ENCODE data around the gene NAALADL2.
A peak's percentile ranks its signal among the peaks of the same experiment; 100 is the strongest.

Gene NAALADL2

GRCh38 chr3:174958671-174959328, 99.7 kb downstream of the NAALADL2 start:
- H3K4me1 ChIP-seq: peaks cover 16% of the 10 kb centered on the region
- H3K9me3 ChIP-seq: no peaks in the 10 kb centered on the region
- no peaks in the 10 kb centered on the region for H3K27me3 ChIP-seq
- no peak overlapping the region for H3K4me3 ChIP-seq (ENCODE audit: low read depth, low read length)
- no peak for DNase-seq
- H3K36me3 ChIP-seq: no peaks in the 10 kb centered on the region
- no peak for TF ChIP-seq CTCF (IDR thresholded peaks at IDR 0.05; ENCODE audit: low read depth, low read length)

DNA sequence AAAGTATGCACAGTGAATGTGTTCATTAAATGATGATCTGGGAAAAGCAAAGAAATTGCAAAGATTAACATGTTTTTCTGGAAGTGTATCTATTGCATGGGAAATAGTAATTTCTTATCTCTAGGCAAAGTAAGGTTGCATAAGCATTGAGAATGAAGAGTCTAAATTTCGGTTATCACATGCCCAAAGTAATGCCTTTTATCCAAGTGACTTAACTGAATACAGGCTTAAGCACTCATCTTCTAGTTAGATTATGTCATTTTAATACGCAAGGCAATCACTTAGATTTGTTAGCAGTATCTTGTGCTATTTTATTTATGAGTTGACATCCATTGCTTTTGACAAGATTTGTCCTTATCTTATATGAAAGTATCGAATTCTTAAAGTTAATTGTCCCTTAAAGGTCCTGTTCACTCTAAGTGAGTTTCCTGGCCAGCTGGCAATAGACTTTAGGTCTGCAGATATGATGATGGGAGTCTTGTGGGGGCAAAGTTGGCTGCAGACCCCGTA, 100.5 kb downstream of the NAALADL2 start:
- no peaks in the 10 kb centered on the region for H3K36me3 ChIP-seq
- peaks cover 16% of the 10 kb centered on the region for H3K4me1 ChIP-seq
- H3K4me3 ChIP-seq (ENCODE audit: low read depth, low read length): no peak overlapping the region
- no peaks in the 10 kb centered on the region for H3K27me3 ChIP-seq
- peak; percentile 27 for DNase-seq
- no peak for TF ChIP-seq CTCF (IDR thresholded peaks at IDR 0.05; ENCODE audit: low read depth, low read length)
- H3K9me3 ChIP-seq: no peaks in the 10 kb centered on the region

- Histone ChIP-seq H3K9me3 (no peaks in the 10 kb centered on the region), H3K4me3 (ENCODE audit: low read depth, low read length) (no peak overlapping the region), H3K4me1 (peaks cover 10% of the 10 kb centered on the region), H3K36me3 (no peaks in the 10 kb centered on the region), H3K27me3 (no peaks in the 10 kb centered on the region)
- TF ChIP-seq CTCF (IDR thresholded peaks at IDR 0.05; ENCODE audit: low read depth, low read length): no peak
- no peak for DNase-seq
Measured at GRCh38 chr3:174960898-174961297, 101.8 kb downstream of the NAALADL2 start.

DNA sequence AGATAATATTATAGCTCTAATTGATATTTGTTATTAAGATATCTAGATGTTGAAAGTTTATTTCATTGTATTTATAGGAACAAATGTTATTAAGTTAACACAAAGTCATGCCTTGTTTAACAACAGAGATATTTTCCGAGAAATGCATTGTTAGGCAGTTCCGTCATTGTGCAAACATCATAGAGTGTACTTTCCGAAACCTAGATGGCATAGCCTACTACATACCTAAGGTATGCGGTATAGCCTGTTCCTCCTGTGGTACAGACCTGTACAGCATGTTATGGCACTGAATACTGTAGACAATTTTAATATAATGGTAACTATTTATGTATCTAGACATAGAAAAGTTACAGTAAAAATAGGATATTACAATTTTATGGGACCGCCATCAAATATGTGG, 114.3 kb downstream of the NAALADL2 start:
- no peaks in the 10 kb centered on the region for H3K4me1 ChIP-seq
- DNase-seq: no peak
- H3K4me3 ChIP-seq (ENCODE audit: low read depth, low read length): no peak overlapping the region
- no peak for TF ChIP-seq CTCF (IDR thresholded peaks at IDR 0.05; ENCODE audit: low read depth, low read length)
- no peaks in the 10 kb centered on the region for H3K36me3 ChIP-seq
- H3K9me3 ChIP-seq: no peaks in the 10 kb centered on the region
- no peaks in the 10 kb centered on the region for H3K27me3 ChIP-seq

GRCh38 chr3:174986685-174987084, 127.6 kb downstream of the NAALADL2 start:
- TF ChIP-seq CTCF (IDR thresholded peaks at IDR 0.05; ENCODE audit: low read depth, low read length): no peak

GRCh38 chr3:175001091-175001490, 142.0 kb downstream of the NAALADL2 start:
- H3K36me3 ChIP-seq: no peaks in the 10 kb centered on the region
- no peaks in the 10 kb centered on the region for H3K27me3 ChIP-seq
- no peak for TF ChIP-seq CTCF (IDR thresholded peaks at IDR 0.05; ENCODE audit: low read depth, low read length)
- no peaks in the 10 kb centered on the region for H3K4me1 ChIP-seq
- DNase-seq: no peak
- no peak overlapping the region for H3K4me3 ChIP-seq (ENCODE audit: low read depth, low read length)
- H3K9me3 ChIP-seq: no peaks in the 10 kb centered on the region

More at GRCh38 chr3:174986685-174987084, 127.6 kb downstream of the NAALADL2 start:
- H3K27me3 ChIP-seq: no peaks in the 10 kb centered on the region
- H3K9me3 ChIP-seq: no peaks in the 10 kb centered on the region
- H3K36me3 ChIP-seq: no peaks in the 10 kb centered on the region
- DNase-seq: no peak
- no peak overlapping the region for H3K4me3 ChIP-seq (ENCODE audit: low read depth, low read length)
- no peaks in the 10 kb centered on the region for H3K4me1 ChIP-seq
